SW 1271 (cell line): Measurements from ENCODE around the gene BMP3.

ENCODE experiments used
- DNase-seq, 2 experiments: peaks; one replicate each; lab custom pipeline; 2025; lab: John Stamatoyannopoulos, UW

The BMP3 gene

DNA sequence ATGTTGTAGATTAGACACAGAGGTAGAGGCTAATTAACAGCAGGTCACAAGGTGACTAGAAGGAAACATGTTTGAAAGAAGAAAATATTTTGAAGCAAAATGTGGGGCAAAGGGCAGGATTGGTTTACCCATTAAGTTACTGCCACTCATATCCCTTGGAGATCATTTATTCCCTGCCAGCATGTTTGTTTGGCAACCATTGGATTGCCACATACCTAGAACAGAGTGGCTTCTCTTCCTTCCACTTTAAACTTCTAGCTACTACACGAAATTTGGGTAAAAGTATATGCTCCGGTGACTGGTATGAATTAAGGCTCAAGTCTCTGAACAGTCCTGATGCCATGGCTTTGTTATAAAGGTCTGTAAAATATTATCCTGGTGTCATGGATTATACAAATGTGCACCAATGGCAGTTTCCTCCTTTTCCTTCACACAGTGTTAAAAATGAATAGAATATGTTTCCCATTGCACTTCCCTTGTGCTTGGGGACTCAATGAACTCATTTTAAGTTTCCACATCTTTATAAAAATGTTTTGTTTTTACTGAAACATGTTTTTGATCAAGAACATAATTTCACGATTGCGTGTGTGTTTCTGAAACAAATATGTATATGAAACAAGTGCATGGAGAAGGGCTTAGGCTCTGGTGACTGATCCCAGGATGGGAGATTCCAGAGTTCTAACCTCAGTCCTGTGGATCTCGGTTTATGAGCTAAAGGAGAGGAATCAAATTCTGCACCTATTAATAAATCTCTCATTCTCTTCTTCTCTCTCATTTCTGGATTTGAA lies 12.3 kb downstream of the BMP3 start:
- no peak for DNase-seq

DNA sequence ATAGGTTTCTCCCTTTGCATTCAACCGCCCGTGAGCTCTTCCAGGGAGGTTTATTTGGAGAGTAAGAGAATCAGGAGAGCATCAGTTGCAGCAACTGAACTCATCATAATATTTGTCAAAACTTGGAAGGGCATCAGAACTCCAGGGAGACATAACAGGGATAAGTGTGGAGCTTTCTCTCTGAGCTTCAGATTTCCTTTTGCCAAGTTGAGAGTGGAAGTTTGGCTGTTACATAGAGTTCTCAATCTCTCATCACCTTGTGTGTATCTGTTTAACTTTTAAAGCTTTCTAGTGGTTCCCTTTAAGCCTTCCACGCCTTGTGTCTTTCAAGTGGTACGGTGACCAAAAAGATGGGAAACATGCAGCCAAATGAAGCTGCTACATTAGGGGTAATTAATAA lies 18.8 kb downstream of the BMP3 start:
- DNase-seq = no peak

DNA sequence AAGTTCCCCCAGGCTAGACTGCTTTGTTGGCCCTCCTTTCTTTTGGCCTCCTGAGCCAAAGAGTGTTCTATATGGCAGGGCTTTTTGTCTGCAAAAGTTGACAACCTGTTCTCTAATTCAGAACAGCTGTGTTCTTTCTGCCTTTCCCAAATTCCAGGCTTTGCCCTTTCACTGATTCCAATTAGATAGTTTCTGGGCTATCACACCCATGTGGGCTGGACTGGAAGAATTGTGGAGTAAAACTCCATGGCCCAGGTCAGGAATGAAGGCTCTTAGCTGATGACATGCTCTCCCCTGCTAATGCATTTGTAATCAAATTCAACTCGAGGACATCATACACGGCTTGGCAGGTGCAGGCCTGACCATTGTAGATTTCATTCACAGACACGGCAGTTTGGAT lies 19.4 kb downstream of the BMP3 start:
- DNase-seq = no peak

DNA sequence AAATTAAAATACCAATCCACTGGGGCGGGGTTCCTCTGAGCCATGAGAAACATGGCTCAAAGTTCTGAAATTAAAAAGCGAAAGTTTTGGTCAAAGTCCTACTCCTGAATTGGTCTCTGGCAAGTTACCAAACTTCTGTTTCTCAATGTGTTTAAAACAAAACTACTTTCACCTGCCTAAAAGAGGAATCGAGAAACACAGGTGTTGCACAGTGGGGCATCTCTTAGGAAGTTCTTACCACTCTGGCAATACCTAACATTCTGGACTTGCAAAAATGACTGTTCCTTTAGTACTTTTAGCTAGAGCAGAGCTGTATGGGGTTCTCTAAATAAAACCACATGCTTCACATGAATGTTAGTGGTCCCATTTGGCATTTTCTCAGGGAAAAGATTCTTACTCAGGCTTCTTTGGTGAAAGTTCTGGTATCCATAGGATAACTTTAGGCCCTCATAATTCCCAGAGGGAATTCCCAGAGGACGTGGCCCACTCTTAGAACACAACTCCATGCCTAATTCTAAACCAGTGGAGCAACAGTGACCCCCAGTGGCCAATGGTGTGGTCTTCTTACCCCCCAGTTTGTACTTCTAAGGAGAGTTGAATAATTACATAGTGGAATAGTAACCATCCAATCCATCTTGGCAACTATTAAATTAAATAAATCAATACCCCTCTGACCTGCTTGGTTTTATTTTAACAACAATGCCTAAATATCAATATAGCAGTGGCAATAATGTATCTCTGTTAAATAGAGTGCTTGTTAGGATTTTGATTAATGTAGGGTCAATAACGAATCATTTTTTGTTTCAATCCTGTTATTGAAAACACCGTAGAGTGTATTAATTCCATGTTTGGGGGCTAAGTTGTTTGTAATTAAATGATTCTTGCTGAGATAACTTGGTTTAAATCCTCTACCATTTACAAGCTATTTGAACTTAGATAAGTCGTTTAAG lies 21.9 kb downstream of the BMP3 start:
- DNase-seq = peak in 1 of 2 experiments; percentile 33

DNA sequence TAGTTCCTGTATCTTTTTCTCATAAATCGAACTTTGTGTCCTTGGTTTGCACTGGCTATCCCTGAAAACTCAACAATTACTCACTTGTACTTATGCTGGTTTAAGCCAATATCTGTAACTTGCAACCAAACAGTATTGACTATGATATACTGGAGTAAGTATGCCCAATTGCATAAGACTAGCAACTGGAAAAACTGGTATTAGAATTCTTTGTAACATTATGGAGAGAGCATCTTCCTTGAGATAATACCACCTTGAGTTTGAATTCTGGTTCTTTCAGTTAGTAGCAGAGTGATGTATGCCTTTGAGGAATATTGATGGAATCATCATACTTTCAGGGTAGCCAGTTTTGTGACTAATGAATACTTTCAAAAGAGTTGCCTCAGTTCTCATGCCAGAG lies 28.1 kb downstream of the BMP3 start:
- DNase-seq = no peak

DNA sequence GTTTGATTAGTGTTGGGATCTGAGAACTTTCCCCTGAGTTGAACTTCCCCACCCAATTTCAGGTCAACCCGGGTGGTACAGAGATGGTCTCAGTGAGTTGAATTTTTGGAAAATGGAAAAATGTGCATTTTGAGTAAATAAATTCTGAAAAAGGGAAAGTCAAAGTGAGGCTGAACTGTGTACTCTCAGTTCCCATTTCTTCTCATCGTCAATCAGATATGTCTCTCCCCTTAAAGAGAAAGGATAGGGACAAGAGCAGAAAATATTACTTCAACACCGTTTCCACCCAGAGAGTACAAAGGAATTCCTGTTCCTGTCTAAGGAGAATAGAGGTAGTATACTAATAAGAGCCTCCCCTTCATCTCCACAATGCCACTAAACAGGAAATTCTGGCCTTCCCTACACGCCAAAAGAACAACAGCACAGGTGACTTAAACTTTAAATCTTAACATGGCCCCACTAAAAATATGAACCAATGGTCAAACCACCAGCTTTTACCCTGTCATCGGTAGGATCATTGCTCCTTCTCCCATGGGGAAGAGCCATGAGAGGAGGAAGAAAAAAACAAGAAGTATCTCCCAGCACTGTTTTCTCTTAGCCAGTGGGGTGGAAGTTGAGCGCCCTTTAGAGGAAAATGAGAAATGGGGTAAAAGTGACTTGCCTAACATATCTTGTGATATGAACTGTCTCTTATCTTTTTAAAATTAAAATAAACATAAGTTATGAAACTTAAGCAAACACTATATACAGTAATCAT lies 30.3 kb downstream of the BMP3 start:
- no peak for DNase-seq

DNA sequence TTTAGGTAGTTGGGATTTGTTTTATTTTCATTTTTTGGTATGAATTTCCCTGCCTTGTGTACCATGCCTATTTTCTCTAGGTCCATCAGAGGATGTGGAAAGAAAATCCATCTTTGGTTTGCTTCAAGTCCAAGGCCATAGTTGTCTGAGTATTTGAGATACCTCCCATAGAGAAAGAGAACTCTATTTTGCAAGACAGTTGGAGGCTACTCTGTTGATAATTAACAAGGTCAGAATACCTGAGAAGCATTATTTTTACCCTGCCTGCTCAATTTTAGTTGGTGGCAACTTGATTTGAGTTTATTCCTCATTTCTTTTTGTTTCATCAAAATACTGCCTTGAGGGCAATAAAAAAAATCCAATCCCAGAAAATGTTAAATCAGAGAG lies 30.8 kb downstream of the BMP3 start:
- no peak for DNase-seq

DNA sequence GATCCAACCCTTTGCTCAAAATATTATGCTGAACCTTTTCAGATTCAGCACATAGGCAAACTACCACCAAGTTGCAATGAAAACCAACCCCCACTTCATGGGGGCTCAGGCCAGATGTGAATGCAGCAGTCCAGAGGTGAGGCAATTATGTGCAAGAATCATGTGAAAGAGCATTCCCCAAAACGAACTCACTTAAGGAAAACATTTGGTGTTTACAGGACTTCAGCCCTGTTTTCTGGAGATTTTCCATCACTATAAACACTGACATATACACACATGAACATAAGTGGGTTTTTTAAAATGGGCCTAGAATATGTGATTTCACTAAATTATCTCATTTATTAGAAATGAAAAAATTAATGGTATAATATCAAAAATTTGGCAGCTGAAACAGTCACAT lies 31.5 kb downstream of the BMP3 start:
- DNase-seq = no peak

DNA sequence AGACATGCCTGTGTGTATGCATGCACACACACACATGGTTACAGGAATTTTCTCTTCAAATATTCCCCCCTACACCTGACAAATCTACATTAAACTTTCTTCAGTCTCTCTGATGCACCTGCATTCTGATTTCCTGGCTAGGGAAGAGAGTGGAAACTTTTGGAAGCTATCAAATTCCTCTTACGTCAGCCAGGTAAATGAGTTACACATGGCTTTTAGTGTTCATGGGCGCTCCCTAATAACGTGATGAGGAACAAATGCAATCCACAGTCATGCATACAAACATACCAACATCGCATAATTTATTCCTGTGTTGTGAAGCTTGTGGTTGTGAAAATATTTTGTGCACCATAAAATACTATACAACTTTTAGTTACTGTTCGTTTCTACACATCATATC lies 34.9 kb downstream of the BMP3 start:
- DNase-seq = no peak

DNA sequence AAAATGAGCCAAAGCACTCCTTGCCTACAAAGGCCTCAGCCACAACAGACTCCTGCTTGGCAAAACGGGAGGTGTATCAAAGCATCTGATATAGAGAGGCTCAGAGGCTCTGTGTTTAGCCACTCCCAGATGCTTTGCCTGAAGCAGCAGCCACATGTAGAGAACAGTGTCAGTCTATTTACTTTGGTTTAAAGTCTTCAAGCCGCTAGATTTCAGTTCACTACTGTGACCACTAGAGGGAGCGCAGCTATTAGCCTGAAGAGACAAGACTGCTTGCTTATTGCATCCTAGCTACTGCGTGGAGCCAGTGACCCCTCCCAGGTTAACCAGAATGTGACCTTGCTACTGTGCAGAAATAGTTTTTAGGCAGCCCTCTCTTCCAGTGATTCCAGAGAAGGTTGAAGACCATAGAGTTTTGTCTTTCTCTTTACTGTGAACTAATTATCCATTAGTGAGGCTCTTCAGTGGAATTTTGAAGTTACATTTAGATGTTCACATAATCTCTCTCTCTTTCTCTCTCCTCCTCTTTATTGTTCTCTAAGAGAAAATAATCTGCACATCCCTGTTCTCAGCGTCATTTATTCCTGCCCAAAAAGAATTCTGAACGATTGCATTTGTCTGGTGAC lies 39.3 kb downstream of the BMP3 start:
- DNase-seq = peak; percentile 9 to 69

DNA sequence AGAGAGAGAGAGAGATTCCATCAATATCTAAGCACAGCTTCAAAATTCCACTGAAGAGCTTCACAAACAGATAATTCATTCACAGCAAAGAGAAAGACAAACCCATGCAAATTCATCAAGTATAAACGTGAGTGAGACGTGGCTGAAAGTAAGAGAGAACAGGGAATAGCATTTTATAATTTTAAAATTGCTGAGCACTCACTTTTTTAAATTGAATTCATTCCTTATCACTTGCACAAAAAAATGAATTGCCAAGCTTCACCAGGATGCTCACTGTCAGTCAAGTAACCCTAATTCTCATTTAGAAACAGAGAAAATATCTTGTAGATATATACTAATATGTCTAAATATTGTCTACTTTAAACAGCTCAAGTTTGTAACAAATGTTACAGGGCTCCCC lies 40.5 kb downstream of the BMP3 start:
- no peak for DNase-seq

DNA sequence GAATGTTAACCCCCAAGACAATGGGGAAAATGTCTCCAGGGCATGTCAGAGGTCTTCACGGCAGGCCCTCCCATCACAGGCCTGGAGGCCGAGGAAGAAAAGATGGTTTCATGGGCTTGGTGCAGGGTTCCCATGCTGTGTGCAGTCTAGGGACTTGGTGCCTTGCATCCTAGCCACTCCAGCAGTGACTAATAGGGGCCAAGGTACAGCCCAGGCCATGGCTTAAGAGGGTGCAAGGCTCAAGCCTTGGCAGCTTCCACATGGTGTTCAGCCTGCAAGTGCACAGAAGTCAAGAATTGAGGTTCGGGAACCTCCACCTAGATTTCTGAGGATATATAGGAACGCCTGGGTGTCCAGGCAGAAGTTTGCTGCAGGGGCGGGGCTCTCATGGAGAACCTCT lies 50.6 kb downstream of the BMP3 start:
- no peak for DNase-seq

DNA sequence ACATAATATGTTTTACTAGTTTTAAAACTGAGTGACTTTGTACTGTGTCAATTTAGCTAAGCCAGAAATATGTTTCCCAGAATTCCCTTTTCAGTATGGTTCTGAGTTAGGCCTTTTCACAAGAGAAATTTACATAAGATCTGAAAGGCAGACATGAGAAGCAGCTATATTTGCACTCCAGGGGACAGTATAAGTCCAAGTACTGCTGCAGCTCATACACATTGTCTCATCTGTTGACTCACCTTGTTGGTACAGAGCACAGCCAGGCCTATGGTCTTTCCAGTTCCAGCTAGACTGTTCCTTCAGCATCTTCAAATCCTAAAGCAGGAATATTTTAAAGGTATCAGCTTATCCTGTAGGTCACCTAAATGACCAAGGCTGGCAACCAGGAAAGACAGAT lies 53.5 kb downstream of the BMP3 start:
- DNase-seq = no peak

DNA sequence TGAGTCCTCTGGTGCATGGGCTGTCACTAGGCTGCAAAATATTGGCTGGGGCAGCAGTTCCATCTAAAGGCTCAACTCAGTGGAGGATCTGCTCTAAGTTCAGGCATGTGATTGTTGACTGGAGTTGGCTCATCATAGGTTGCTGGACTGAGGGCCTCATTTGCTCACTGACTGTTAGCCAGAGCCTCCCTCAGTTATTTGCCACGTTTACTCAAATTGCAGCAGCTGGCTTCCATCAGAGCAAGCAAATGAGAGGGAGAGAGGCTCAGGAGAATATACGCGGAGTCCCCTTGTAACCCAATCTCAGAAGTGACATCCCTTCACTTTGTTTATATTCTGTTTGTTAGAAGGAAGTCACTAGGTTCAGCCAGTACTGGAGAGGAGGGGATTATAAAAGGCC lies 54.1 kb downstream of the BMP3 start:
- DNase-seq = no peak

DNA sequence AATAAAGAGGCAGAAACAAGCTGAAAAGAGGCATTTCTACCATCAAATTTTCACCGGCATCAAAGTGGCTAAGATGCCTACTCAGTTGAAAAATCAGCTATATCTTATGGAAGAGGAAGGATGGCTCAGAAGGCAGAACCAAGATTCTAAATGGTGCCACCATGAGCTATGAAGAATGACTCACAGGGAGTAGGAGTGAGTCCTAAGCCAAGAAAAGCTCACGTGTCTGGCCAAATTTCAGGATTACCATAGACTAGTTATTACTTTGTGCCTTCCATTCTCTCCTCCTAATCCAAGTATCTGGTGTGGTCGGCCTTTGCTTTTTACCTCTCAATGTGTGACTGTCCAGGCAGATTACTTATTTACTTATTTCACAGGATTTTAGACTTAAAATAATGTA lies 54.8 kb downstream of the BMP3 start:
- no peak for DNase-seq

DNA sequence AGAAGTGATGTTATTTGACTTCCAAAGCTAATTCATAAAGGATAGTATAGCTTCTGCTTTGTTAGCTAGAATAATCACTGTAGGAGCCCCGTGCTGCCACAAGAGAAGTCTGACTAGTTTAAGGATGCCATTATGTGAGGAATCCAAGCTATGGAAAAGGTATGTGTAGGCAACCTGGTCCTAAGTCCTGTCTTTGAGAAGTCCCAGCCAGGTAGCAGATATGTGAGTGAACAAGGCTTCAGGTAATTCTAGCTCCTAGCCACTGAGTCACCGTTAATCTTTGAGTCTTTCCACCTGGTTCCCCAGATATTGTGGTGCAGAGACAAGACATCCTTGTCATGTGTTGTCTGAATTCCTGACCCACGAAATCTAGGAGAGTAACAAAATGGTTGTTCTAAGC lies 55.5 kb downstream of the BMP3 start:
- no peak for DNase-seq

DNA sequence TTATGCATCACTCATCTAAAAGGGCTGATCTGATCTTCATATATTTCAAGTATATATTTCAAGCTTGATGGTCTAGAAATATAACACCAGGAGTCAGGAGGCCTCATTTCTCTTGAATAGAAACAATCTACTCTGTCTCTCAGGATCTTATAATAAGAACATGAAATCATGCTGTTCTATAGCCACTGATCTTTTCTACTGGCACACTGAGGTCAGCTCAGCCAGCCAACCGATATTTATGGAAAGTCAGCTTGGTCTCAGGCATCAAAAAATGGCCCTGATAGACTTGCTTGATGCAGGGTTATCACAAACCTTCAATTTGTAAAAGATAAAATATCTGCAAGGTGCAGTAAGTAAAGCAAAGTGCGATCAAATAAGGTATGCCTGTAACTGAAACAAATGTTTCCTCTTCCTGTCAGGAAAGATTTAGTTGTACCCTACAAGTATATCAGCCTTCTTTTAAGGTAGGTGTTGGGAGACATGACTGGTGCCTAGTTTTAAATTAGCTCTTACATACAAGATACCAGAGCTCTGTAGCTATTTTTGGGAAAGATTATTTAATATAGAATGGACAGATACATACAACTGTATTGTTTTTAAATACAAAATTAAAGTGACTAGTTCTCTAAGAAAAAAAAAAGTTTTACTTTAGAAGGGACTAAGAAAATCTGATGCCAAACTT lies 63.4 kb downstream of the BMP3 start:
- DNase-seq = no peak

DNA sequence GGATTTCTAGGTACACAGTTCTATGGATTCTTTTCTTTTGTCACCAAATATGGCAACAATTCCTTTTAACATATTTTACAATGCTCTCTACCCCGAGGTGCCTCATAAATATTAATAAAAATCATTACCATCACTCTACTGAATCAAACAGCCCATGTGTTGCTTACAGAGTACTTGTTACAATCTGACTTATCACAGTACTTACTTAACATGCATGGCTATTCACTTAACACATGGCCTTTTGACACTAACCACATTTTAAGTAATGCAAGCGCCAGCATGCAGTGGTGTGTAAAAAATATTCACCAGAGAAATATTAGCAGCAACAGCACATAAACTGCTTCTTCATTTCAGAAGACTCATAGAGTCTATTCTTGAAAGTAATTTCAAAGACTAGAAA lies 64.9 kb downstream of the BMP3 start:
- no peak for DNase-seq

DNA sequence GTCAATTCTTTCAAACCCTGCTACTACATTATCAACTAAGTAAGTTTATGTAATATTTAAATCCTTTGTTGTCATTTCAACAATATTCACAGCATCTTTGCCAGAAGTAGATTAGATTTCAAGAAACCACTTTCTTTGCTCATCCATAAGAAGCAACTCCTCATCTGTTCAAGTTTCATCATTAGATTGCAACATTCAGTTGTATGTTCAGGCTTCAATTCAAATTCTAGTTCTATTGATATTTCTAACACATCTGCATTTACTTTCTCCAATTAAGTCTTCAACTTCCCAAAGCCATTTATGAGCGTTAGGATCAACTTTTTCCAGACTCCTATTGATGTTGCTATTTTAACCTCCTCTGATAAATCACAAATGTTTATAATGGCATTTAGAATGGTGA lies 66.1 kb downstream of the BMP3 start:
- no peak for DNase-seq

DNA sequence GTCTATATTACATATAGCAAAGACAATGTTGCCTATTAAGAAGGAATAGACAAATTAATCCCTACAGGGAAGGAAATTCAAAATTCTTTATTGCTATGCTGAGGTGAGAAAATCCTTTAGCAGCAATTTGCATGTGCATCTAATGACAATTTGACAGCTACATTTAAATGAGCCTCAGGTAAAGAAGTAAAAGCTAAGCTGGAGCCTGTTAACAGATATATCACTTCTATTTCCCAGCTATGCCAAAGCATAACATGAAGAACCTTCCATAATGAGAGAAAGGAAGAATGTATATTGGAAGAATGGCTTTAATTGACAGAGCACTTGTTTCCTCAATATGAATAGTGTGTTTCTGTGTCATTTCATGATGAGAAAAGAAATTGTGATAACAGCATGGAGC lies 71.6 kb downstream of the BMP3 start:
- DNase-seq = no peak

DNA sequence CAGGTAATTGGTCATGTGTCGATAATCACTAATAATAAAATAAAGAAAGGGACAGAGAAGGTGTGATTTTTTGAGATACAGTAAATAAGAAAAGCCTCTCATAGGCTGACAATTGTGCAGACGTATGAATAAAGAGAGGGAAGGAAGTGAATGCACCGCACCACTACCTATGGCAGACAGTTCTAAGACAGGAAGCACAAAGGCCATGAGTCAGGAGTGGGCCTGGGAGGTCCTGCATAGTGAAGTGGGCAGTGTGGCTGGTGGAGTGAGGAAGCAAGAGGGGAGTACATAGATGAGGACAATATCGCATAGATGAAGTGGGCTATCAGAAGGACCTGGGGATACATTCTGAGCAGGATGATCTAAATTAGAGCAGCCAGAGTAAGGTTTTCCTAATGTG lies 75.6 kb downstream of the BMP3 start:
- DNase-seq = no peak
